Gastrocnemius medialis (tissue), 4 donors: ENCODE results near the gene TXNRD2.

Experiments used
- POLR2A ChIP-seq, 2 donors: fragments of 450-650 bp; IDR thresholded peaks; one replicate each; pipeline ENCODE4 v1.6.1; 2017; ENCODE audit warnings: antibody characterized with exemption in 2 of 2, mild to moderate bottlenecking in 2 of 2, moderate library complexity in 2 of 2
- TF ChIP-seq, protein P1 (sequence below), 5 experiments: fragments of 450-650 bp in 3 of 5; fragments of 200-600 bp in 2 of 5; sonication (generic) in 2 of 5; IDR thresholded peaks in 4 of 5; conservative IDR thresholded peaks in 1 of 5; 1 replicate in 4 of 5; 2 replicates in 1 of 5; pipeline ENCODE4 v1.5.1; 2016 to 2019; ENCODE audit warnings: antibody characterized with exemption in 5 of 5, mild to moderate bottlenecking in 3 of 5, moderate library complexity in 3 of 5

DNA sequence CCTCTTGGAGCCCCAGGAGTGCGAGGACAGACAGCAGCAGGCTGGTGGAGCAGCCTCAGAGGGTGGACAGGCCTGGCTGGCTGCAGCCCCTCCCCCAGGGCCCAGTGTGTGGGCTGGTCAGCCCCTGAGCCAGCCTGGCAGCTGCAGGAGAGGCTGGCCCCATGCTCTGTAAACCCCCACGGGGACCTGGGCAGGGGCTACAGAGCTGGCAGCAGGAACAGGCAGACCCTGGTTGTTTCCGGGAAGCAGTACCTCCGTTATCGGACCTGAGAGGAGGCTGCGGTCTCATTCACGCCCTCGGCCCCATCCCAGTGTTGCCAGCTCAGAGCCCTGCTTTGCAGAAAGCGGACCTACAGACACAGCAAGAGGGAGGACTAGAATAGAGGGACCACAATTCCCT is 38.6 kb downstream of the TXNRD2 start:
- TF ChIP-seq, protein P1, sequence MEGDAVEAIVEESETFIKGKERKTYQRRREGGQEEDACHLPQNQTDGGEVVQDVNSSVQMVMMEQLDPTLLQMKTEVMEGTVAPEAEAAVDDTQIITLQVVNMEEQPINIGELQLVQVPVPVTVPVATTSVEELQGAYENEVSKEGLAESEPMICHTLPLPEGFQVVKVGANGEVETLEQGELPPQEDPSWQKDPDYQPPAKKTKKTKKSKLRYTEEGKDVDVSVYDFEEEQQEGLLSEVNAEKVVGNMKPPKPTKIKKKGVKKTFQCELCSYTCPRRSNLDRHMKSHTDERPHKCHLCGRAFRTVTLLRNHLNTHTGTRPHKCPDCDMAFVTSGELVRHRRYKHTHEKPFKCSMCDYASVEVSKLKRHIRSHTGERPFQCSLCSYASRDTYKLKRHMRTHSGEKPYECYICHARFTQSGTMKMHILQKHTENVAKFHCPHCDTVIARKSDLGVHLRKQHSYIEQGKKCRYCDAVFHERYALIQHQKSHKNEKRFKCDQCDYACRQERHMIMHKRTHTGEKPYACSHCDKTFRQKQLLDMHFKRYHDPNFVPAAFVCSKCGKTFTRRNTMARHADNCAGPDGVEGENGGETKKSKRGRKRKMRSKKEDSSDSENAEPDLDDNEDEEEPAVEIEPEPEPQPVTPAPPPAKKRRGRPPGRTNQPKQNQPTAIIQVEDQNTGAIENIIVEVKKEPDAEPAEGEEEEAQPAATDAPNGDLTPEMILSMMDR (IDR thresholded peaks at IDR 0.05 in 4 of 5, conservative IDR thresholded peaks at IDR 0.05 in 1 of 5) = no peak
- no peak for TF ChIP-seq POLR2A (IDR thresholded peaks at IDR 0.05)
